HepG2 (cell line): ENCODE measurements around the gene SMIM36. TPM values are rescaled to one million over a fixed set of nuclear protein-coding genes. Genes with fewer than 3 reads are reported as not detected.
A peak's percentile ranks its signal among the peaks of the same experiment; 100 is the strongest.

Experiments used
- MEIS2 ChIP-seq: sonication (generic); formaldehyde crosslinking; IDR thresholded peaks from 2 replicates; pipeline ENCODE4 v1.9.0; 2021; ENCODE audit warnings: mild to moderate bottlenecking, missing genetic modification reagents
- NFIC ChIP-seq: IDR thresholded peaks from 2 replicates; pipeline ENCODE4 v1.6.1; 2012; ENCODE audit warnings: mild to moderate bottlenecking, low read length, inconsistent platforms
- PAWR ChIP-seq: sonication (generic); formaldehyde crosslinking; IDR thresholded peaks from 2 replicates; pipeline ENCODE4 v1.4.0; 2020; ENCODE audit warnings: missing genetic modification reagents, mild to moderate bottlenecking, borderline replicate concordance
- PLSCR1 ChIP-seq: sonication (generic); formaldehyde crosslinking; IDR thresholded peaks from 2 replicates; pipeline ENCODE4 v1.5.0; 2020; ENCODE audit warnings: missing genetic modification reagents, mild to moderate bottlenecking, borderline replicate concordance
- POGZ ChIP-seq: sonication (generic); formaldehyde crosslinking; IDR thresholded peaks from 2 replicates; pipeline ENCODE4 v1.4.0; 2020; ENCODE audit warnings: mild to moderate bottlenecking, missing genetic modification reagents
- PRMT3 ChIP-seq: sonication (generic); formaldehyde crosslinking; IDR thresholded peaks from 2 replicates; pipeline ENCODE4 v1.8.1; 2022; ENCODE audit warnings: low read depth, mild to moderate bottlenecking, moderate library complexity, missing genetic modification reagents, borderline replicate concordance
- SKIL ChIP-seq: sonication (generic); formaldehyde crosslinking; IDR thresholded peaks from 2 replicates; pipeline ENCODE4 v1.8.0; 2022; ENCODE audit warnings: missing genetic modification reagents, mild to moderate bottlenecking, moderate library complexity, borderline replicate concordance
- STAT5B ChIP-seq: sonication (generic); formaldehyde crosslinking; IDR thresholded peaks from 2 replicates; pipeline ENCODE4 v1.4.0; 2020; ENCODE audit warnings: missing genetic modification reagents
- ZGPAT ChIP-seq: IDR thresholded peaks from 2 replicates; pipeline ENCODE4 v1.6.1; 2016; ENCODE audit warnings: mild to moderate bottlenecking
- ZNF235 ChIP-seq: sonication (generic); formaldehyde crosslinking; IDR thresholded peaks from 2 replicates; pipeline ENCODE4 v1.8.1; 2023; ENCODE audit warnings: mild to moderate bottlenecking, missing genetic modification reagents, borderline replicate concordance
- ZNF280D ChIP-seq: sonication (generic); formaldehyde crosslinking; IDR thresholded peaks from 2 replicates; pipeline ENCODE4 v1.5.1; 2020; ENCODE audit warnings: mild to moderate bottlenecking, missing genetic modification reagents
- ZNF616 ChIP-seq: sonication (generic); formaldehyde crosslinking; IDR thresholded peaks from 2 replicates; pipeline ENCODE4 v1.5.0; 2020; ENCODE audit warnings: low read depth, mild to moderate bottlenecking, missing genetic modification reagents
- ZNF672 ChIP-seq: sonication (generic); formaldehyde crosslinking; IDR thresholded peaks from 2 replicates; pipeline ENCODE4 v1.8.1; 2022; ENCODE audit warnings: missing genetic modification reagents
- polyA plus RNA-seq, 8 experiments: library from polyadenylated mRNA; depleted of rRNA in 3 of 8; stranded (reverse) in 7 of 8; unstranded in 1 of 8; fragments of >200 nt; fragmentation: Illumina TruSeq in 4 of 8; extraction: Trizol in 4 of 8; gene quantifications; 2 replicates each; pipeline versions ENCODE4 v1.2.1 to v1.2.3, GENCODE V29; 2011 to 2016; ENCODE audit warnings: low read depth in 4 of 8, missing spikeins in 1 of 8, mixed read lengths in 1 of 8; ENCODE audit not compliant: insufficient read depth in 1 of 8
- total RNA-seq, 5 experiments: library from RNA; depleted of rRNA; stranded (reverse); fragments of >200 nt; fragmentation: Illumina TruSeq; extraction: Trizol; gene quantifications; 2 replicates each; pipeline ENCODE4 v1.2.3, GENCODE V29; 2016; ENCODE audit warnings: low read depth in 1 of 5

The SMIM36 gene
- total and polyA plus RNA-seq, 2 of the 13 experiments (the other 11 are each of a cell fraction or from before 2014, with no cell fraction given): not detected

GRCh38 chr17:55444471-55445441 lies 66.5 kb downstream of the SMIM36 start (continued):
- TF ChIP-seq SKIL (CRISPR knock-in tag) (no peak), ZNF672 (no peak), ZGPAT (CRISPR knock-in tag) (peak; percentile 80), POGZ (peak; percentile 70), ZNF235 (CRISPR knock-in tag) (no peak), ZNF280D (CRISPR knock-in tag) (peak; percentile 60; the same call in 1 of the 2 replicates), NFIC (peak; percentile 79), PAWR (CRISPR knock-in tag) (no peak), STAT5B (CRISPR knock-in tag) (no peak), PRMT3 (CRISPR knock-in tag) (no peak), MEIS2 (CRISPR knock-in tag) (no peak), PLSCR1 (CRISPR knock-in tag) (no peak), ZNF616 (CRISPR knock-in tag) (no peak; the same call in 1 of the 2 replicates)
